Retinal pigment epithelial cell (primary cell): ENCODE results near the gene ADCY2.

ENCODE experiments used
- DNase-seq: peaks from one replicate; pipeline ENCODE4 v3.0.0-alpha.2; 2010; ENCODE audit warnings: low read depth
- H3K4me3 ChIP-seq: 2 replicates; pipeline ENCODE4 v1.5.1; 2011; ENCODE audit warnings: mild to moderate bottlenecking, low read length, control low read depth, moderate library complexity
- TF ChIP-seq, protein P1 (sequence below): conservative IDR thresholded peaks from 2 replicates; pipeline ENCODE4 v1.5.1; 2011; ENCODE audit warnings: low read depth, low read length, control low read depth, inconsistent platforms

ADCY2 gene

GRCh38 chr5:7662289-7662688, 266.4 kb downstream of the ADCY2 start:
- TF ChIP-seq, protein P1, sequence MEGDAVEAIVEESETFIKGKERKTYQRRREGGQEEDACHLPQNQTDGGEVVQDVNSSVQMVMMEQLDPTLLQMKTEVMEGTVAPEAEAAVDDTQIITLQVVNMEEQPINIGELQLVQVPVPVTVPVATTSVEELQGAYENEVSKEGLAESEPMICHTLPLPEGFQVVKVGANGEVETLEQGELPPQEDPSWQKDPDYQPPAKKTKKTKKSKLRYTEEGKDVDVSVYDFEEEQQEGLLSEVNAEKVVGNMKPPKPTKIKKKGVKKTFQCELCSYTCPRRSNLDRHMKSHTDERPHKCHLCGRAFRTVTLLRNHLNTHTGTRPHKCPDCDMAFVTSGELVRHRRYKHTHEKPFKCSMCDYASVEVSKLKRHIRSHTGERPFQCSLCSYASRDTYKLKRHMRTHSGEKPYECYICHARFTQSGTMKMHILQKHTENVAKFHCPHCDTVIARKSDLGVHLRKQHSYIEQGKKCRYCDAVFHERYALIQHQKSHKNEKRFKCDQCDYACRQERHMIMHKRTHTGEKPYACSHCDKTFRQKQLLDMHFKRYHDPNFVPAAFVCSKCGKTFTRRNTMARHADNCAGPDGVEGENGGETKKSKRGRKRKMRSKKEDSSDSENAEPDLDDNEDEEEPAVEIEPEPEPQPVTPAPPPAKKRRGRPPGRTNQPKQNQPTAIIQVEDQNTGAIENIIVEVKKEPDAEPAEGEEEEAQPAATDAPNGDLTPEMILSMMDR, result no peak
- DNase-seq, result no peak
- no peak overlapping the region for H3K4me3 ChIP-seq

- H3K4me3 ChIP-seq, result no peak overlapping the region
- DNase-seq, result no peak
- TF ChIP-seq, protein P1, result no peak
Observed at GRCh38 chr5:7663808-7664207, 267.9 kb downstream of the ADCY2 start.

DNA sequence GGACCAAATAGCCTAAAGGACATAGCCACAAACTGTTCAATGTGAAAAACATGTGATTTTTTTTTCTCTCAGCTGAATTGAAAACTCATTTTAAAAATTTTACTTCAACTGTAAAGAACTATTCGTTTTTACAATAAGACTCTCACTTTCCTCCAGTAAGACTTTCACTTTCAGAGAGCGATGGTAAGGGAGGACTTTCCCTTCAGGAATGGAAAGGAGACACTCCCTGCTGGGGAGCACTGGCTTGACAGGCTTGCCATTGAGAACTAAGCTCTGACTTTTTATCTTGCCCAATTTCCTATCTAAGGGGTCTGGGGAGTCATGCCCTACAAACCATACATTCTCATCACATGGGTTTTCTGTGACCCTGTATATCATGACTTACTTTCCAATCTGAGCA, 268.3 kb downstream of the ADCY2 start:
- H3K4me3 ChIP-seq, result no peak overlapping the region
- TF ChIP-seq, protein P1, result no peak

GRCh38 chr5:7667216-7667767, 271.4 kb downstream of the ADCY2 start:
- H3K4me3 ChIP-seq, result no peak overlapping the region
- TF ChIP-seq, protein P1, result no peak
- DNase-seq, result no peak

More for the DNA sequence above, 268.3 kb downstream of the ADCY2 start:
- DNase-seq, result no peak

- no peak overlapping the region for H3K4me3 ChIP-seq
- no peak for DNase-seq
- TF ChIP-seq, protein P1, result no peak
Observed at GRCh38 chr5:7668161-7668560, 272.2 kb downstream of the ADCY2 start.

- TF ChIP-seq, protein P1, result no peak
- no peak for DNase-seq
Observed at GRCh38 chr5:7668627-7669026, 272.7 kb downstream of the ADCY2 start.

GRCh38 chr5:7671381-7671993, 275.5 kb downstream of the ADCY2 start:
- no peak for DNase-seq
- H3K4me3 ChIP-seq, result no peak overlapping the region
- TF ChIP-seq, protein P1, result no peak

More at GRCh38 chr5:7668627-7669026, 272.7 kb downstream of the ADCY2 start:
- H3K4me3 ChIP-seq, result no peak overlapping the region
